HG02588 (cell line): ENCODE results near the gene PHTF1.

ENCODE experiments used
- ATAC-seq: cut with Tn5 transposase; IDR thresholded peaks from one replicate; pipeline ENCODE4 v1.9.1; 2021; ENCODE audit warnings: mild to moderate bottlenecking, moderate library complexity; ENCODE audit not compliant: unreplicated experiment

PHTF1 gene

DNA sequence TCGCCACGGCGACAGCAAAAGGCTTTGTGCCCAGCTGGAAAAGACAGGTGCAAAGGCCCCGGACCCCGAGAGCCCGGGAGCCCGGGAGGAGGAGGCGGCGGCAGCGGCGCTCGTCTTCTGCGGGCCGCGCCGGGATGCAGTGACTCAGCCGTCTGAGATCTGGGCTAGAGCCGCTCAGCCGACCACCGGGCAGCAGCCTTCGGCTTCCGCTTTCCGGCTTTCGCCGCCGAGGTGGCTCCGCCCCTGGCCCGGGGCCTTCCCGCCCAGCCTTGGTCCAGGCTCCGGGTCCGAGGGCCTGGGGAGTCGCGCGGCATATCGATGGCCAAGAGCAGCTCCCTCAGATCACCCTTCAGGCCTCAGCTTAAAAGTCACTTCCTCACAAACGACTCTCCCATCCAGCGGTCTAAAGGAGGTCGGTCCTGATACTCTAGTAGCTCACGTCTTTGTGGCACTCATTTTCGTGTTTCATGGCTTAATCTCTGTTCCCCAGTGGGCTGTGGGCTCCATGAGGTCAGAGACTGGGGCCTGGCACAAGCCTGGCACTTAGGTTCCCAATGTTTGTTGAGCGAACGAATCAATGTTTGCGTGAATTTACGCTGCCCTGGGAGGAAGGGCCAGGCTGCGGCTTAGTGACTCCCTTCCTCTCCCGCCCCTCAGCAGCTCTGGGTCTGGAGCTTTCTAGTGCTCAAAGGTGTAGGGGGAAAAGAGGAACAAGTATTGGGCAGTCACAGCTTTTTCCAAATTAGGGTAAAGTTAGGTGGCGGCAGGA is at the start of gene PHTF1:
Gene PHTF1, minus strand, starts transcription at position 154 of the 769 bp plus-strand sequence. CDS start 783 bp downstream, outside the sequence.
- peak; percentile 85 for ATAC-seq

- no peak for ATAC-seq
Measured at GRCh38 chr1:113808450-113809195, 49.3 kb upstream of the PHTF1 start.

DNA sequence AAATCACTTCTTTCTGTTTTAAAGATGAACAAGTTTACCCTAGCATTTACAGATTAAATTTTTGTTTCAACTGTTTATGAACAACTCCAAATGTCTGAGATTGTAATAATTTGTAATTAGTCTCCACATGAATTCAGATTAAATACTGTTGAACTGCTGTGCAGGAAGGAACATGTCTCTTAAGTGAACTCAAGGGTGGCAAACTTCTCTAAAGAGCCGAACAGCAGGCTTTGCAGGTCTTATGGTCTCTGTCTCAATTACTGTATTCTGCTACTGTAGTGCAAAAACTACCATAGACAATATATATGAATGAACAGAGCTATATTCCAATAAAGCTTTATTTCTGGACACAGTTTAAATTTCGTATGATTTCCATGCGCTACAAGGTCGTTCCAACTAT is 46.4 kb upstream of the PHTF1 start:
- ATAC-seq = no peak

- no peak for ATAC-seq
Measured at GRCh38 chr1:113805256-113805531, 45.9 kb upstream of the PHTF1 start.

GRCh38 chr1:113804421-113805255 is 45.4 kb upstream of the PHTF1 start:
- no peak for ATAC-seq

DNA sequence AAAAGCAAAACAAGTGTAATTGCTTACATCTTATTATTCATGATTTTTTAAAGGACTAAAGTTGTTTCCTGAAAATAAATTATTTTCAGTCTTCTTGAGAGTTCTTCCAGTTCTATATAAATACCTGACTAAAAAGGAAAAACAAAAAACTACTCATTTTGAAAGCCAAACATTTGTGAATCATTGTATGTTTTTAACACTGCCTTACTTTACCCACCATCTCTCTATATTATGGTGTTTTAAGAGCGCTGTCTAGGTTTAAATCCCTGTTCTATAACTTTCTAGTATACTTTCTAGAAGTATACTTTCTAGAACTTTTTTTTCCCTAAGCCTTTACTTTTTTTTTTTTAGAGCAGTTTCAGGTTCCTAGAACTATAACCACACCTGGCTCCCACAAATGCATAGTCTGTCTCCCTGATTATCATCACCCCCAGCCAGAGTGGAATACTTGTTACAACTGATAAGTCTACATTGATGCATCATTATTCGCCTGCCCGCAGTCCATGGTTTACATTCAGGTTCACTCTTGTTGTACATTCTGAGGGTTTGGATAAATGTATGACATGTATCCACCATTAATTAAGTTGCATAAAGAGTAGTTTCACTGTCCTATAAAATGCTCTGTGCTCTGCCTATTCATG is 43.2 kb upstream of the PHTF1 start:
- no peak for ATAC-seq

GRCh38 chr1:113800487-113800886 is 41.2 kb upstream of the PHTF1 start:
- no peak for ATAC-seq

GRCh38 chr1:113797472-113797871 is 38.2 kb upstream of the PHTF1 start:
- ATAC-seq = no peak

- ATAC-seq = no peak
Measured at GRCh38 chr1:113793878-113794834, 34.9 kb upstream of the PHTF1 start.

GRCh38 chr1:113792986-113793385 is 33.7 kb upstream of the PHTF1 start:
- no peak for ATAC-seq

DNA sequence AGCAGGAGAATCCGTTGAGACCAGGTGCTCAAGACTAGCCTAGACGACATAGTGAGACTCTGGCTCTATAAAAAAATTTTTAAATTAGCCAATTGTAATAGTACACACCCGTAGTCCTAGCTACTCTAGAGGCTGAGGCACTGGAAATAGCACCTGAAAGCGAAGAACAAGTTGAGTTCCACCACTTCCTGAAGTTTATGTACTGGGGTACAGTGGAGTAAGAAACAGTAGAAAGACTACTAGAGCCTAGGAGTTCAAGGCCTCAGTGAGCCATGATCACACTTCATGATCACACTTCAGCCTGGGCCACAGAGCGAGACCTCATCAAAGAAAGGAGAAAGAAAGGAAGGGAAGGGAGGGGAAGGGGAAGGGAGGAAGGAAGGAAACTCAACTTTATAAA is 33.2 kb upstream of the PHTF1 start:
- ATAC-seq = no peak

DNA sequence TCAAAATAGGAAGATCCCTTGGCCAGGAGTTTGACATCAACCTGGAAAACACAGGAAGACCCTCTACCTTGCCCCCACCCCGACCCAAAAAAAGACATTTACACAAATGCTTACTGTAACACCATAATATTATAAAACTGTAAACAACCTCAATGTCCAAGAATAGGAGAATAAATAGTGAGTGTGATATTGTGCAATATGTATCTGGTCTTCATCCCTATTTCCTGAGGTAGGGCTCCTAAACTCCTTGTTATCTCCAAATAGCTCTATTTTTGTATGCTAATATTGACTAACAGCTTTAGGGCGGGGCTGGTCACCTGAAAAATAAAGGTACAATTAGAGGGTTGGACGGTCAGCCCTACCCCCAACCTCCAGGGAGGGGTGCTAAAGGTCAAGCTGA is 29.5 kb upstream of the PHTF1 start:
- ATAC-seq = no peak

- ATAC-seq = no peak
Measured at GRCh38 chr1:113787663-113788062, 28.4 kb upstream of the PHTF1 start.

- ATAC-seq = no peak
Measured at GRCh38 chr1:113786069-113786468, 26.8 kb upstream of the PHTF1 start.

DNA sequence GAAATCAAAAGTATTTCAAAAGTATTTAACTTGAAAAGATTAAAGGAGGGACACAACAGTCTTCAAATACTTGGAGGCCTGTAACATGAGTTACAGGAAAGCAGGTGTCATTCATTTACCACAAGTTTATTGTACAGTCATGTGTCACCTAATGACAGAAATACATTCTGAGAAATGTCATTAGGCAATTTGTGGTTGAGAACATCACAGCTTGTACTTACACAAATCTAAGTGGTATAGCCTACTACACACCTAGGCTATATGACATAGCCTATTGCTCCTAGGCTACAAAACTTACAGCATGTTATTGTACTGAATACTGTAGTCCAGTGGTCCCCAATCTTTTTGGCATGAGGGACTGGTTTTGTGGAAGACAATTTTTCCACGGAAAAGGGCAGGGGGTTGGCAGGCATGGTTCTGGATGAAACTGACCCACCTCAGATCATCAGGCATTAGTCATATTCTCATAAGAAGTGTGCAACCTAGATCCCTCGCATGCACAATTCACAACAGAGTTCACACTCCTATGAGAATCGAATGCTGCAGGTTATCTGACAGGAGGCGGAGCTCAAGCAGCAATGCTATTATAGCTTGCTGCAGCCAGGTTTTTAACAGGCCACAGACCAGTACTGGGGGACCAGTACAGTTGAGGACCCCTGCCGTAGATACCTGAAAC is 25.0 kb upstream of the PHTF1 start:
- peak; percentile 44 for ATAC-seq

DNA sequence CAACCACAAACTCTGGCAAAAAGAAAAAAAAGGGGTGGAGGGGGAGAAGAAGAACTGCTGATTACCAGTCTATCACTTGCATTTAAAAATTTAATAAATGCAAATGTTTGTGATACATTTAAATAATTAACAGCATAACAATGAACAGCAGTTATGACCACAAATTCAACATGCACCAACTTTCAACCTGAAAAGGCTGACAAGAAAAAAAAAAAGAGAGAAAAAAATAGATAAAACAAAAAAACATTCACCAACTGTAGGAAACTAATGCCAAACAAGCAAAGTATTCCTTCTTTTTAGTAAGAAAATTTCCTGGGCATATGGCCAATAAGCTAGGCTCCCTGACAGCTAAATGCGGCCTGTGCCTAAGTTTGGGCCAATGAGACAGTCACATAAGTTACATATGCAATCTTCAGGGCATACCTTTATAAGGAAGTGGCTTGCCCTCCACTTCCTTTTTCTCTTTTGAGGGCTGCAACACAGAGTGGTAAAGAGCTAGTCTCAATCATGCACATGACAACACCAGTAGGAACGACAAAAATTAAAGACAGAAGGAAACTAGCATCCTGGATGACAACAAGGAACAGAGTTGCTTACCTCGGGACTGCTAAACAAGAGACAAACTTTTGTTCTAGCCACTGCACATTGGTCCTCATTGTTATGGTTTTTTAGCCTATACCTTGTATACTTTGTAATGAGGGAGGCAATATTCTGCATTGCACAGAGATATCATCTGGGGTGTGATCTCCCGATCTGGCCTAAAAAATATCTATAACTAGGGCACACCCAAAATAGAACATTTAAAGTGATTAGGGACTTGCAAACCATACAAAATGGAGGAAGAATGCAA is 24.2 kb upstream of the PHTF1 start:
- ATAC-seq = peak; percentile 83

DNA sequence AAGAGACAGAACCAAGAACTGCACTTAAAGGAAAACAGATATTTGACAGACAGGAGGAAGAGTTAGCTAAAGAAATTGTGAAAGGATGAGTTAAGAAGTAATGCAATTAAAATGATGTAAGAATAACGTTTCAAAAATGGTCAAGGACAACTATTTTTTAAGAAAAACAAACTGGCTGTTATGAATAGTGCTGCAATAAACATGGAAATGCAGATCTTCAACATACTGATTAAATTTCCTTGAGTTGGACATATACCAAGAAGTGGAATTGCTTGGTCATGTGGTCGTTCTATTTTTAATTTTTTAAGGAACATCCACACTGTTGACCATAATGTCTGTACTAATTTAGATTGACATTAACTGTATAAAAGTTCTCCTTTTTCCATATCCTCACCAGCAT is 23.1 kb upstream of the PHTF1 start:
- ATAC-seq = no peak

- ATAC-seq = peak; percentile 48
Measured at GRCh38 chr1:113780374-113781146, 21.3 kb upstream of the PHTF1 start.
